OCI-LY1 (cell line): ENCODE results near the gene F2R.

Experiments used
- CTCF ChIP-seq: fragments of 200-600 bp; sonication (generic), shearing (Covaris generic); IDR thresholded peaks from 2 replicates; pipeline ENCODE4 v1.5.1; 2017; ENCODE audit warnings: mild to moderate bottlenecking, antibody characterized with exemption, low read length, moderate library complexity, mixed read lengths
- EZH2 ChIP-seq: fragments of 200-600 bp; sonication (generic), shearing (Covaris generic); IDR thresholded peaks from 2 replicates; pipeline ENCODE4 v1.8.0; 2017; ENCODE audit warnings: borderline replicate concordance, mixed run types, mild to moderate bottlenecking, antibody characterized with exemption, low read length, moderate library complexity, mixed read lengths

DNA sequence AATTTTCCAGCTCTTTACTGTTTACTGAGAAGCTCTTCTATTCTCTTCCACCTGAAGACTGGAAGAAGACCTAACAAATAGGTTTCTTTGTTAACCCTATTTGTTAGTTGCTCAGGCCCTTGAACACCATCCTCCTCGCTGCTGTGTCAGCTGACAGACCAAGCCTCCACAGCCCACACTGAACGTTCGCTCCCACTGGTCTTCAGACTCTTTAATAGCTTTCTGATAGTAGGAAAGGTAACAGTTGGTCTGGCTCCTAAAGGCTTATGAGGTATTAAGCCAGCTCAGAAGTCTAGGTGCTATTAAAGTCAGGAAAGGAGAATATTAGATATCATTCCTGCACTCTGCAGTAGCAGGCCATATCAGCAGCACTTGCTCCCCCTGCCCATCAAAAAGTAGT is 23.3 kb upstream of the F2R start:
- TF ChIP-seq CTCF (no peak), EZH2 (no peak)
